Measurements from ENCODE around the gene HAPLN2. TPM values are rescaled to one million over a fixed set of nuclear protein-coding genes. Genes with fewer than 3 reads are reported as not detected.

HAPLN2 gene
- total and polyA plus RNA-seq, 2 donors (not counting 1 experiment from before 2014, with no cell fraction given) = 0.13 TPM; not detected in 1

- H3K4me2 ChIP-seq (replicated peaks; ENCODE audit: low read depth, low read length, poor library complexity, severe bottlenecking) = peak overlapping the region; percentile 98
- intact Hi-C loops (cut with micrococcal nuclease) = loop anchor here (1.0 kb wide), 2 partner anchors 8 to 11 kb away; partner anchors contain the start of gene GPATCH4
- H3K4me3 ChIP-seq (ENCODE audit: control extremely low read depth in 1 of 5, extremely low read depth in 1 of 5, insufficient read depth in 1 of 5, low read depth in 2 of 5, low read length in 4 of 5) = peak overlapping the region in 1 of 5 experiments; percentile 69
- POLR2A ChIA-PET = interaction anchor here (1.5 to 2.1 kb wide), 3 partner anchors 18 to 98 kb away, joined by 4 to 12 read pairs (median 8); partner anchors contain the start of gene MEF2D
- Mint-ChIP-seq H3K27ac (peak overlapping the region; percentile 96), H3K4me1 (peaks cover 25% of the 10 kb centered on the region), H3K27me3 (no peaks in the 10 kb centered on the region), H3K4me3 (peak overlapping the region; percentile 26), H3K9me3 (ENCODE audit: insufficient read depth) (no peaks in the 10 kb centered on the region)
- H4K20me1 ChIP-seq (ENCODE audit: control insufficient read depth, insufficient read depth, low read length, poor library complexity, severe bottlenecking) = peaks cover 8% of the 10 kb centered on the region
- DNase-seq (no peak), ATAC-seq (ENCODE audit: low read depth) (no peak)
- peak overlapping the region; percentile 80 to 88 for H3K27ac ChIP-seq (ENCODE audit: low read length in 2 of 2)
- peaks cover 18 to 22% of the 10 kb centered on the region in 2 donors for H3K4me1 ChIP-seq (ENCODE audit: control insufficient read depth in 2 of 2, insufficient read depth in 2 of 2, low read length in 2 of 2)
- peaks cover 0 to 26% of the 10 kb centered on the region in 2 experiments for H3K36me3 ChIP-seq (replicated peaks in 1 of 2; ENCODE audit: control extremely low read depth in 1 of 2, control insufficient read depth in 1 of 2, extremely low read depth in 1 of 2, insufficient read depth in 2 of 2, low read length in 1 of 2)
- WGBS (ENCODE audit: insufficient coverage) = 90% methylated on average over 5 of the region's 10 CpGs
- H3K9ac ChIP-seq (ENCODE audit: low read length) = peak overlapping the region; percentile 81
- no peaks in the 10 kb centered on the region for H3K9me3 ChIP-seq (ENCODE audit: control extremely low read depth in 1 of 3, control insufficient read depth in 2 of 3, insufficient read depth in 1 of 3, low read length in 2 of 3)
- no peak for TF ChIP-seq CTCF (IDR thresholded peaks at IDR 0.05)
- H3K27me3 ChIP-seq (replicated peaks in 1 of 4; ENCODE audit: control extremely low read depth in 1 of 4, control insufficient read depth in 3 of 4, insufficient read depth in 4 of 4, low read length in 3 of 4) = no peaks in the 10 kb centered on the region
- H3K79me2 ChIP-seq (ENCODE audit: control insufficient read depth, insufficient read depth, low read length) = peaks cover 14% of the 10 kb centered on the region
- CTCF ChIA-PET = interaction anchor here (0.8 to 10.9 kb wide), 14 partner anchors 8 to 205 kb away, joined by 3 to 80 read pairs (median 6); partner anchors contain the start of genes GPATCH4, HAPLN2 and MEF2D
- peak overlapping the region; percentile 94 for H2AFZ ChIP-seq (ENCODE audit: insufficient read depth, low read depth, low read length, poor library complexity, severe bottlenecking)
Observed at GRCh38 chr1:156590326-156591180, 28.7 kb upstream of the HAPLN2 start.

- peaks cover 25% of the 10 kb centered on the region for H3K4me1 Mint-ChIP-seq
- Histone ChIP-seq H2AFZ (ENCODE audit: insufficient read depth, low read depth, low read length, poor library complexity, severe bottlenecking) (peak overlapping the region; percentile 94), H3K27ac (ENCODE audit: low read length in 2 of 2) (peak overlapping the region; percentile 80 to 88), H3K9me3 (ENCODE audit: control extremely low read depth in 1 of 3, control insufficient read depth in 2 of 3, insufficient read depth in 1 of 3, low read length in 2 of 3) (no peaks in the 10 kb centered on the region), H3K79me2 (ENCODE audit: control insufficient read depth, insufficient read depth, low read length) (peaks cover 10% of the 10 kb centered on the region), H3K9ac (ENCODE audit: low read length) (peak overlapping the region; percentile 81), H3K36me3 (replicated peaks in 1 of 2; ENCODE audit: control extremely low read depth in 1 of 2, control insufficient read depth in 1 of 2, extremely low read depth in 1 of 2, insufficient read depth in 2 of 2, low read length in 1 of 2) (peaks cover 0 to 26% of the 10 kb centered on the region in 2 experiments), H4K20me1 (ENCODE audit: control insufficient read depth, insufficient read depth, low read length, poor library complexity, severe bottlenecking) (peaks cover 8% of the 10 kb centered on the region), H3K4me2 (replicated peaks; ENCODE audit: low read depth, low read length, poor library complexity, severe bottlenecking) (peak overlapping the region; percentile 98), H3K27me3 (replicated peaks in 1 of 4; ENCODE audit: control extremely low read depth in 1 of 4, control insufficient read depth in 3 of 4, insufficient read depth in 4 of 4, low read length in 3 of 4) (no peaks in the 10 kb centered on the region), H3K4me3 (ENCODE audit: control extremely low read depth in 1 of 5, extremely low read depth in 1 of 5, insufficient read depth in 1 of 5, low read depth in 2 of 5, low read length in 4 of 5) (peak overlapping the region; percentile 54 to 77 (median 69)), H3K4me1 (ENCODE audit: control insufficient read depth in 2 of 2, insufficient read depth in 2 of 2, low read length in 2 of 2) (peaks cover 18 to 22% of the 10 kb centered on the region in 2 donors)
- CTCF ChIA-PET = interaction anchor here (0.8 to 10.9 kb wide), 14 partner anchors 8 to 206 kb away, joined by 3 to 80 read pairs (median 6); partner anchors contain the start of genes GPATCH4, HAPLN2 and MEF2D
- no peaks in the 10 kb centered on the region for H3K27me3 Mint-ChIP-seq
- no peak for ATAC-seq (ENCODE audit: low read depth)
- POLR2A ChIA-PET = interaction anchor here (1.0 to 2.1 kb wide), 7 partner anchors 17 to 134 kb away, joined by 3 to 12 read pairs (median 7); partner anchors contain the start of gene MEF2D
- TF ChIP-seq CTCF (IDR thresholded peaks at IDR 0.05) (no peak), EZH2 (IDR thresholded peaks at IDR 0.05; ENCODE audit: borderline replicate concordance, insufficient read depth, low read depth, low read length, poor library complexity, severe bottlenecking) (no peak)
- no peak for DNase-seq
- WGBS (ENCODE audit: insufficient coverage) = 39% methylated on average over 5 of the region's 6 CpGs
- H3K9me3 Mint-ChIP-seq (ENCODE audit: insufficient read depth) = no peaks in the 10 kb centered on the region
- intact Hi-C loops (cut with micrococcal nuclease) = loop anchor here (1.0 kb wide), 2 partner anchors 9 to 10 kb away; partner anchors contain the start of gene GPATCH4
- peak overlapping the region; percentile 96 for H3K27ac Mint-ChIP-seq
- peak overlapping the region; percentile 93 for H3K4me3 Mint-ChIP-seq
Observed at GRCh38 chr1:156591181-156591431, 28.1 kb upstream of the HAPLN2 start.

All from B cell (primary cell).